Stimulated activated CD4-positive, alpha-beta T cell treated with anti-CD3 and anti-CD28 coated beads, Interleukin-1b, Interleukin-23, amount 100 ng/mL, for 1 hour (primary cell): Measurements from ENCODE around the gene PPT2.

Experiments used
- DNase-seq, 2 donors: peaks; one replicate each; pipeline ENCODE4 v3.0.0-alpha.2; 2020; ENCODE audit warnings: low read depth in 2 of 2

The PPT2 gene

DNA sequence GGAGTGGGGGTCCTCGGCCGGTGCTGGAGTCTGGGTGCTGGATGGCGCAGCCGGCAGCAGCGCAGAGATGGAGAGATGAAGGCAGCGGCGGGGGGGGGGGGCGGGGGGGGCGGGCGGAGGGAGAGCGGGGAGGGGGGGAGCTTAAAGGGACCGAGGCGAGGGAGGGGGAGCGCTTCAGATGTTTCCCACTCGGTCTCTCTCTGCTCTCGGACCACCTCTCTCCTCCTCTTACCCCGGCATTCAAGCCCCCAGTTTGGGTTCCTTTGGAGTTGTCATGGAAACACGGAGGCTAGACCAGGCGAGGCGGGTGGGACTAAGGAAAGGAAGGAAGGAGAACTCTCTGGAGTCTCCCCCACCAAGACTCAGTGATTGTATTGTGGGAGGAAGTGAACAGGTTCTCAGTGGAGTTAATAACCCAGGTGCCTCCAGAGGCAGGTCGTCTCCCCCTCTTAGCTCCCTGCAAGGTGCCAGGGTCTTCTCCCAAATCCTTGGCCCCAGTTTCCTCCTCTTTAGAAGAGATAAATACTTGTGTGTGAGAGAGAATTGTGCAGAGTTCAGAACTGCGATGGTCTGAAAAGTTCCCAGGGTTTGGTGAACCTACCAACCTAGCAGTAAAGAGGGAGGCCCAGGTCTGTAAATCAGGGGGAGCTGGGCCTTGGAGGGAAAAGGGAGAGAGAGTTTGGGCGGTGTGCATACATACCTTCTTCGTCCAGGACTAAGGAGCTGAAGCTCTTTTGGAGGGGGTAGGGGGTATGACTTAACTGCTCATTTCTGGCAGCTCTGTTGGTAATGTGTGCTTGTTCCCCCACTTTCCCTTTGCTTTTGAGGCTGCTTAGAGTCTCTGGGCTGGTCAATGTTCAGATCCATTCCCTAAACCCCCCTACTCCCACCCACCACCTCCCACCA is 1.8 kb upstream of the PPT2 start, which contains the start of gene PRRT1:
Gene PRRT1 (minus strand): TSS at position 77 of the 906 bp plus-strand sequence. CDS start 112 bp downstream, outside the sequence.
- DNase-seq: no peak

DNA sequence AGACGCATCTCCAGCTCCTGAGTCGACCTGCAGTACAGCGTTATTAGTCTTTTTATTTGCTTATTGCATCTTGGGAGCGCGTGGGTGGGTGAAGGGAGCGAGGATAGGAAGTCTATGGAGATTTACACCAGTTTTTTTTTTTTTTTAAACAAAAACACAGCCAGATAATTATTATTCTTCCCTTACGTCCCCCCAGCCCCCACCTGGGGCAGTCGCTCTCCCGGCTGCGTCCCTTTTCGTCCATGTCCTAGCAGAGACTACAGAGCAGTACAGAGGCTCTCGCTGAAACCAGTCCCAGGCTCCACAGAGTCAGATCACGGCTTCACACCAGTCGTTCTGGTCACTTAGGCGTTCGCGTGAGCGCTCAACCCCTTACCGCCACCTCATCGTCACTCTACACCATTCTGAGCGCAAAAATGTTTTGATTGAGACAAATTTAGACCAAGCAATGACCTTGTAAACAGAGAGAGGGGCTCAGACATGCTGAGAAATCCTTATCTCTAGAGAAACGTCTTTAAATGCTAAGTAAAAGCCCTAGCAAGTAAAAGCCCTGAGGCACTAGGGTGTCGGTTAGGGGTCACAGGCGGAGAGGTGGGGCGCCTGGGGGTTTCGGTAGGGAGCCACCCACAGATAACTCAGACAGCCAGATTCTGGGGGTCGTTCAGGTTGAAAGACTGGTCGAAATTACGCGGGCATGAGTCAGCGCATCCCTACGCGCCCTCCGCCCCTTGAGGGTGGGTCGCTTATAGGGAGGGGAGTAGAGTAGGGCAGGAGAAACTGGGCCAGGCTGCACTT is 975 bp upstream of the PPT2 start:
- DNase-seq: no peak

DNA sequence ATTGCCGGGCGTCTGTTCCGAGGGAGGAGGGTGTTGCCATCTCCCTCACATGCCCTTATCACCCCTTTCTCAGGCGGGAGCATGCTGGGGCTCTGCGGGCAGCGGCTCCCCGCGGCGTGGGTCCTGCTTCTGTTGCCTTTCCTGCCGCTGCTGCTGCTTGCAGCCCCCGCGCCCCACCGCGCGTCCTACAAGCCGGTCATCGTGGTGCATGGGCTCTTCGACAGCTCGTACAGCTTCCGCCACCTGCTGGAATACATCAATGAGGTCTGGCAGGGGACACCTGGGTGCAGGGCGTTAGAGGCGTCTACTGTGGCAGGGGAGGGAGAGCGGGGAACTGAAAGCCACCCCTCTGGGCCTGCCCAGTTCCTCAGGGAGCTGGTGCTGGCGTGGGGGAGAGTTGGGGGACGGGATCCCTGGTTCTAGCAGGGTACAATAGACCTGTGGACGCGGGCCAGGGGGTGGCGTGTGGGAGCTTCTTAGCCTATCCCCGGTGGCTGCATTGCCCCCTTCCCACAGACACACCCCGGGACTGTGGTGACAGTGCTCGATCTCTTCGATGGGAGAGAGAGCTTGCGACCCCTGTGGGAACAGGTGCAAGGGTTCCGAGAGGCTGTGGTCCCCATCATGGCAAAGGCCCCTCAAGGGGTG is 697 bp downstream of the PPT2 start:
- no peak for DNase-seq

DNA sequence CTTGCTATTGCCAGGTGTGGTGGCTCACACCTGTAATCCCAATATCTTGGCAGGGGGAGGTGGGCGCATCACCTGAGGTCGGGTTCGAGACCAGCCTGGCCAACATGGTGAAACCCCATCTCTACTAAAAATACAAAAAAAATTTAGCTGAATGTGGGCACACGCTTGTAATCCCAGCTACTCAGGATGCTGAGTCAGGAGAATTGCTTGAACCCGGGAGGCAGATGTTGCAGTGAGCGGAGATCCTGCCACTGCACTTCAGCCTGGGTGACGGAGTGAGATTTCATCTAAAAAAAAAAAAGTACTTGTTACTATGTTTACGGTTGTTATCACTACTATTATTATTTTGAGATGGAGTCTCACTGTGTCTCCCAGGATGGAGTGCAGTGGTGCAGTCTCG is 3.0 kb downstream of the PPT2 start:
- DNase-seq: no peak

DNA sequence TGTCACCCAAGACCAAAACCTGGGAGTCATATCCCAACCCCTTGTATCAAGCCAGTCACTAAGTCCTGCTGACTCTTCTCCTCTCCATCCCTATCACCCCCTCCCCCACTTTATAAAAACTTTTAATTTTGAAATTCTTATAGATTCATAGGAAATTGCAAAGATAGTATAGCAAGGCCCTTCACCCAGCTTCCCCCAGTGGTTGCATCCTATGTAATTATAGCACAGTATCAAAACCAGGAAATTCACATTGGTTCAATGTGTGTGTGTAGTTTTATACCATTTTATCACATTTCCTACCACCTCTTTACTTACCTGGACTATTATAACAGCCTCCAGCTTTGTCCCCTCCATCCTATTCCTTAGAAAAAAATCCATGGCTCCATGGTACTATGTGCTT is 4.1 kb downstream of the PPT2 start:
- no peak for DNase-seq

DNA sequence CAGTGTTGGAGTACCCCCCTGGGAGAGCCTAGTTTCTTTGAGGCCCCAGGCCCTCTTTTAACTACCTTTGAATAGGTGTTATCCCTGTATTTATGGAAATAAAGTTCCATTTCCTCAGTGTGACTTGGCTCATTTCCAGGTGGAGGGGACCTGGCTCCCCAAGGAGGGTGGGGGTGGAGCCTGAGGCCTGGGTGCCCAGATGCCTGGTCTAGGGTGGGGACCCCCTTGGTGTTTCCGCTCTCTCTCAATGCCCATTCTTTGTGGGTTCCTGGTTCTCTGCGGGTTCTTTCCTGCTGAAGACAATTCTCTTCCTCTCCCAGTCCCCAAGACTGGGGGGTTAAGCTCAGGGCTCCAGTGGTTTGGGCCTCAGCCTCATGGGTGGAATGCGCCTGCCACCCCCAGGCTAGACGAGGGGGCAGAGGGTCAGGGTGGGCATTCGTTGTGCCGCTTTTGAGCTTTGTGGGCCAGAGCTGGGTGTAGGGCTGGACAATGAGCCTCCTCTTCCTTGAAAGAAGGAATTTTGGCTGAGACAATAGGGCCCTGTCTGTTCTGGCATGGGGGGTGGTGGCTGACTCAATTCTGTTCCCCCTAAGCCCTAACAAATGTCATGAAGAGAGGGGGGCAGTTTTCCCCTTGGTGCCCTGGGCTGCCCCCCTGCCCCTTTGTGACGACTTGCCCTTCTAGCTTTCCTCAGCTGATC is 9.8 kb downstream of the PPT2 start:
- no peak for DNase-seq

DNA sequence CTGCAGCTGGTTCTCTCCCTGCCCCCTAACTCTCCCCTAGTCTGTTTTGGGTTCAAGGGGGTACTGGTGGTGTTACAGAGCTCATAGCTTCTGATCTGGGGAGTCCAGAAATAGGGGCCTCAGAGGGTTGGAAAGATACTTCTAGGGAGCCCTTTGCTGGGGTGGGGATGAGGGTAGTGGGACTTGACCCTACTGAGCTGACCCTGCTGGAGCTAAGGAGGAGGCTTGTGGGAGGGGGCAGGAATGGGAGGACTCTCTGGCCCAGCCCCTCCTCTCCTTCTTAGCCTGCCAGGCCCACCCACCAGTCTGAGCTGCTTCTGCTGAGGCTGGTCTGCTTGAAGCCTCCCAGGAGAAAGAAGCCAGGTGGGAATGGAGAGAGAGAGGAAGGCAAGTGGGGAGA is 10.4 kb downstream of the PPT2 start, which contains the start of gene EGFL8:
Gene EGFL8 (plus strand): TSS at position 301 of the 400 bp plus-strand sequence. CDS start 1,571 bp downstream, outside the sequence.
- no peak for DNase-seq

DNA sequence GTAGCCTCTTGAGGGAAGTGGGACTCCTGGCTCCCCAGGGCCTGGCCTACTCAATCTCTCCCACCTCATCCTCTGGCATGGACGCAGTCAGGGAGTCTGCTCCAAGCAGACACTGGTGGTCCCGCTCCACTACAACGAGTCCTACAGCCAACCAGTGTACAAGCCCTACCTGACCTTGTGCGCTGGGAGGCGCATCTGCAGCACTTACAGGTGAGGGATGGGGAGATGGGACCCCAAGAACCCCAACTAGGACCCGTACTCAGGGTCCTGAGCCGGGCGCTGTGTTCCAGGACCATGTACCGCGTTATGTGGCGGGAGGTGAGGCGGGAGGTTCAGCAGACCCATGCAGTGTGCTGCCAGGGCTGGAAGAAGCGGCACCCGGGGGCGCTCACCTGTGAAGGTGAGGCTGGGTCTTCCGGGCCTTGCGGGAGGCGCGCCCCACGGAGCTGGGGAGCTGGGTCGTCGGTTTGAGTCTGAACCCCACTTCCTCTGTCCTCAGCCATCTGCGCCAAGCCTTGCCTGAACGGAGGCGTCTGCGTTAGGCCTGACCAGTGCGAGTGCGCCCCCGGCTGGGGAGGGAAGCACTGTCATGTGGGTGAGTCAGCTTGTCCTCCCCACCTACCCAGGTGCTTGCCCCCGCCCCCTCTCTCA is 12.6 kb downstream of the PPT2 start:
- DNase-seq: no peak

DNA sequence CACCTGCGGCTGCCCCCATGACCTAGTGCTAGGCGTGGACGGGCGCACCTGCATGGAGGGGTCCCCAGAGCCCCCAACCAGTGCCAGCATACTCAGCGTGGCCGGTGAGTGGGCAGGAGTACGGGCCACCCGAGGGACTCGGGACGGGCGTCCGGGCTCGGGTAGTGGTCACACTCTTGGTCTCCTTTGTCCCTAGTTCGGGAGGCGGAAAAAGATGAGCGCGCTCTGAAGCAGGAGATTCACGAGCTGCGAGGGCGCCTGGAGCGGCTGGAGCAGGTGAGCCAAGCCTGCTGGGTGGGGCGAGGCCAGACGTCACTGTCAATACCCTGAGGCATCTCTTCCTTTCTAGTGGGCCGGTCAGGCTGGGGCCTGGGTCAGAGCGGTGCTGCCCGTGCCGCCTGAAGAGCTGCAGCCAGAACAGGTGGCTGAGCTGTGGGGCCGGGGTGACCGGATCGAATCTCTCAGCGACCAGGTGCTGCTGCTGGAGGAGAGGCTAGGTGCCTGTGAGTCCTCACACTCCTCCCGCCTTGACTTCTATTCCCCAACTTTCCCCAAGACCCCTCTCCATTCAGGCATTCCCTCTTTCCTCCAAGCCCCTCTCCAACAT is 13.3 kb downstream of the PPT2 start:
- no peak for DNase-seq

DNA sequence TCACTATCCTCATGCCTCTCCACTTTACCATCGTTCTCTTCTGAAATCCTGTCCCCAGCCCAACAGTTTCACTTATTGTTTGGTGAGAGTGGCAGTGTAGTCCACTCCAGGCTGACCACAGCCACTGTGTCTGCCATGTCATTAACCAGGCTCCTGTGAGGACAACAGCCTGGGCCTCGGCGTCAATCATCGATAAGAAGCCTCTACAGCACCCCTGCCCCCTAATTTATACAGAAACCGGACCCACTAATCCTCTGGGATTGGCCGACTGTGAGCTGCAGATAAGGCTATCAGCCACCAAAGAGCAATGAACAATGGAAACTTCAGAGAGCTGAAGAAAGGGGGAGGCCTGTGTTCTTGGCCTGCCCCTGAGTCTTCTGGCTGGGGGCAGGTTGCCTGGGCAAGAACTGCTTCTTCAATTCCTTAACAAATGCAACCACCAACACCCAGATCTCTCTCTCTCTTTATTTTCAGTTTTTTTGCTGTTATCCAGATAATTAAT is 13.9 kb downstream of the PPT2 start:
- DNase-seq: no peak

DNA sequence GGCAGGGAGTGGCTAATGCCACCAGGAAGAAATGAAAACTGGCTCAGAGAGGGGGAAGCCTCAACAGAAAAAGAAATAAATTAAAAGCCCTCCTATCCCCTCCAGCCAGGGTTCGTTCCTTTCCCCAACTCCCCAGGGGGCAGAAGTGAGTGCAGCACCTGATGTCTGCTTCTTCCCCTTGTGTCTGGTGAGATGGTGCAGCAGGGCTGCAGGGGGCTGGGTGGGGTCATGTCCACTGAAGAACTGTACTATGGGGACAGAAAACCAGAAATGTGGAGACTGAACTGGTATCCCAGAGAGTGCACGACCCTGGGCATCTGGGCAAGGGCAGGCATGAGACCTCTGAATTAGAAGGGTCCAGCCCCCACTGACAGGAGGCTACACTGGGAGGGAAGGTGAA is 14.4 kb downstream of the PPT2 start:
- no peak for DNase-seq

DNA sequence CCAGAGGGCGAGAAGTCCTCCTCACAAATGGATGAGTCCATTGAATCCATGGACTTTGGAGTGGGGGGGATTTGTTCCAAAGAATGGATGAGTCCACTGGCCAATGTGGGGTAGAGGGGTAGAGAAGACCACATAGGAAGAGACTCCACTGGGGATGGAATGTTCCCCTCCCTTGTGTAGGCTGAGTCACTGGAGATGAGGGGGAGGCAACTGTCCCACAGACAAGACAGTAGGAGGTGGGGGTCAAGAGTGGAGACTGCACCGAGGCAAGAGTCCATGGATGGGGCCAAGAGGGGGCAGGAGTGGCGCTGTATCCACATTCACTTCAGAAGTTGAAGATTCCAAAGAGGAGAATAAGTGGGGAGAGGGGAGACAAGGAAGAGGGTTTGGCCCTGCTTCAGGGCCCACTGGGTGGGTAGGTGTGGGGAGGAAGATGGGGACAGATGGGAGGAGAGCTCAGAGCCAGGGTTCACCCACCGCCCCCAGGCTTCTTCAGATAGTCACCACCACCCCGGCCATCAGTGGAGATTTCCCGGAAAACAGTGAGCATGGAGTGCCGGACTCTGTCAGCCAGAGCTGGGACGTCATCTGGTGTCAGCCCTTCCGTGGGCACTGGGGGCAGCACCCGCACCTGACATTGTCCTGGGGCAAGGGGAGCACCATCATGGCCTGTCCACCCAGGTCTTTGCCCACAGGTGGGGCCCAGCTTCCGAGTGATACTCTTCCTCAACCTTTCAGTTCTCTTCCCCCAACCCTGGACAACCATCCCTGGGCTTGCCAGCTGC is 15.1 kb downstream of the PPT2 start:
- no peak for DNase-seq

DNA sequence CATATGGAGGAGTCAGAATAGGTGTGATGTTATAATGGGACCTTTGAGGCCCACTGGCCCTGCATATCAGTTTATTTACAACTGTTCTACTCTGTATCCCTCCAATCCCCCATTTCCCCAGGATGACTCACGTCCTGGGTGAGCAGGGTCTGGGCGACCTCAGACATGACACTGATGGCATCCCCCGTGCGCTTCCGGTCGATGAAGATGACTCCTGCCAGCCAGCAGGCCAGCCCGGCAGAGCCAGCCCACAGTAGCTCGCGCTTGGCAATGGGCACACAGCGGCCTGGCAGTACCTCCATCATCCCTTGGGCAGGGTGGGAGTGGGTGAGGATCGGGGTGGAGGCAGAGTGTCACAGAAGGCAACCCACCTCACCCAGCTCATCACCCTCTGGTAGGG is 16.4 kb downstream of the PPT2 start:
- DNase-seq: no peak

DNA sequence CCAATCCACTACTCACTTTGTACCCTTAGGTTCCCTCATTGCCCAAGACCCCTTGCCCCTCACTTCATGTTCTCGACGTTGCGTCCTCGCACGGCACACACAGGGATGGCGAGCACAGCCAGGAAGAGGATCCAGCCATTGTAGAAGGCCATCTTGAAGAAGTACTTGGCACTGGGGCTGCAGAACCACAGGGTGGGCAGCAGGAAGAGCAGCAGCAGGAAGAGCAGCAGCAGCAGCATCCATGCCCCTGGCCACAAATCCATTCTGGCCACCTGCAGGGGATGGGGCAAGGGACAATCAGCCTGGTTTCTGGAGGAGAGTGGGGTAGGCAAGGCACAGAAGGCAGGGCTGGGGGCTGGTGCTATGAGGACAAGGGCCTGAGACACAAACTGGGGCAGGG is 17.3 kb downstream of the PPT2 start:
- no peak for DNase-seq

DNA sequence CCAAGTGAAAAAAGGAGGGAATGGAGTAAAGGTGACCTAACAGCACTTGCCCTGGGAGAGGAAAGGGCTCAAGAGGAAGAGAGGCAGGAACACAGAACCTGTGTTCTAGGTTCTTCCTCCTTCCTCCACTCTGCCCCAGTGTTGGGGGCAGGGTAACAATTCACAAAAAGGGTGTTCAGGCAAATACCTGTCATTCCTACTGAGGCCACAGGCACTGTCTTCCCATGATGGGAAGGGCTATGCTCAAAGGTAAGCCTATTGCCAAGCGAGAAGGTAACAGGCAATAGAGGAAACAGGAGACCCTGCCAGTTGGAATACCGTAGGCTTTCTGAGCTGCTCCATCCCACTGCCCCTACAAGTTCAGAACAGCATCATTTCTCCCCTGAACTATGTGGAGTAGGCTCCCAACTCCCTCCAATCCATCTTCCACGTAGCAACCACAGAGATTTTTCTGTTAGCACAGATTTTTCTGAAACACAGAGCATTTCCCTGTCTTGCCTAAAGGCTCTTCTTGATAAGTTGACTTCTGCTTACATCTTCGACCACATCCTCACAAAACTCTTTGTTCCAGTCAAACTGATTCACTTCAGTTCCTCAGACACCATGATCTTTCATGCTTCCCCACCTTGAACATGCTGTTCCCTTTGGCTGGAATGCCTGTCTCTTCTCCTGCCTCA is 19.2 kb downstream of the PPT2 start:
- no peak for DNase-seq

DNA sequence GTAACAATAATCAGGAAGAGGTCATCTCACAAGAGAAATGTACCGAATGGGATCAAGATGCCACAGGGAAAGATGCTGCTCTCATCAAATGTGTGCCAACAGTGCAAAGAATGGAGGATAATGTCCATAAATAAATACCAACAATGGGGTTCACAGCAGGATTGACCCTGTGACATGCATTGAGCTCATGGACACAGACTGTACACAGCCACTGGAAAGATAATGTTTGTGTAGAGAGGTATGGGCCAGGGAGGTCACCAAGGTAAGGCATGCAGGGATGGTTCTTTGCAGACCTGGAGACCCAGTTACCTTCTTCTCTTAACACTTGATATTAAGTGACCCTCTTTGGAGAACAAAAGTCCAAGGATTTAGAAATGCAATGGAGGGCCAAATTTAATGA is 20.5 kb downstream of the PPT2 start:
- no peak for DNase-seq

DNA sequence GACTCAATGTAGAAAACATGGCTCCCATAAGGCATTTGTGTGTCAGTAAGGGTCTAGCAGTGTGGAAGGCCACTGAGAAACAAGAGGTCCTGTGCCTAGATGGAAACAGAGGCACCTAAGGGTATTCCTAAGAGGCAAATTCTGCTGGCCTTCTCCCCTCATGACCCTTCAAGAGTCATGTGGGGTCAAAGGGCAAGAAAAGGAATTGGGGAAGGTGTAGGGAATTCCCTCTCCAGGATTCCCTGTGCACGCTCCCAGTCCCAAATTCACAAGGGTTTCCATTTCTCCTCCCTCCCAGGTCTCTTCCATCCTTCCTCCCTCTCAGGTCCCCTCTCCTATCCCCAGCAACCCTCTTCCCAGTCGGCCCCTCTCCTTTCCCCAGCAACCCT is 21.4 kb downstream of the PPT2 start:
- no peak for DNase-seq

DNA sequence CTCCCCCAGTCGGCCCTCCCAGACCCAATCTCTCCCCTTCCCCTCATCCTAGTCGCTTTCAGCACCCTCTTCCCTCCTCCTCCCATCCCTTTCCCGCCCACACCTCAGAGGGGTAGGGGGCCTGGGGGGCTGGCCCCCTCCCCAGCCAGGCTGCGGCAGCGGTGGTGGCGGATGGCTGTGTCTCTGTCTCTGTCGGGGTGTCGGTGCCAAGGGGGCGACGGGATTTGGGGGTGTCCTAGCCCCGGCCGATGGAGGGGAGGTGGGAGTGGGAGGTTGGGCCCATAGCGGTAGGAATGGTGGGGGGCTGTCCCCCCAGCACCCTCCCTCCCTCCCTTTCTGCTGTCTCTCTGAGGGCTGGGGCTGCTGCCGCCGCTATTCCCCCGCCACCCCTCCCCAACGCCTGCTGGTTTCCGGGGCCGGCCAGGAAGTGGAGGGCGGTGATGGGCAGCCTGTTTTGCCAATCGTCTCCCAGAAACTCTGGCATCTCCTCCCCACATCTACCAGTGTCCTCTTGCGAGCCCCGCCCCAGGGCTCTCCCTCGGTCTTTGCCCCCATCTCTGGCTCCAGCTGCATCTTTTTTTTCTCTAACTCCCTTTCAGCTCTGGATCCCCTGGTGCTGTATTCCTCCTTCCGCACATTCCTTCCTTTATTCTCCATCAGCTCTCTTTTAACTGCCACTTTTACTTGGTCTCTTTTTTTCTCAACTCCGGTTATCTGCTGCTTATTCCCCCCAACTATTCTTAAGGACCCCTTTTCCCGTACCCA is 22.0 kb downstream of the PPT2 start, which contains the start of gene AGPAT1:
Gene AGPAT1 (minus strand): TSS at position 374 of the 765 bp plus-strand sequence. CDS start 4,588 bp downstream, outside the sequence.
- peak; percentile 90 to 98 for DNase-seq
